ENCODE results near the gene PEX1.
"Not testable (repeated sequence)": the region's sequence is repeated elsewhere in the genome, so short reads cannot be mapped to it uniquely, and the experiment has no call there.

The PEX1 gene
- total RNA-seq, result 7.1 to 31.6 (median 18.2) reads per million in 17 experiments

DNA sequence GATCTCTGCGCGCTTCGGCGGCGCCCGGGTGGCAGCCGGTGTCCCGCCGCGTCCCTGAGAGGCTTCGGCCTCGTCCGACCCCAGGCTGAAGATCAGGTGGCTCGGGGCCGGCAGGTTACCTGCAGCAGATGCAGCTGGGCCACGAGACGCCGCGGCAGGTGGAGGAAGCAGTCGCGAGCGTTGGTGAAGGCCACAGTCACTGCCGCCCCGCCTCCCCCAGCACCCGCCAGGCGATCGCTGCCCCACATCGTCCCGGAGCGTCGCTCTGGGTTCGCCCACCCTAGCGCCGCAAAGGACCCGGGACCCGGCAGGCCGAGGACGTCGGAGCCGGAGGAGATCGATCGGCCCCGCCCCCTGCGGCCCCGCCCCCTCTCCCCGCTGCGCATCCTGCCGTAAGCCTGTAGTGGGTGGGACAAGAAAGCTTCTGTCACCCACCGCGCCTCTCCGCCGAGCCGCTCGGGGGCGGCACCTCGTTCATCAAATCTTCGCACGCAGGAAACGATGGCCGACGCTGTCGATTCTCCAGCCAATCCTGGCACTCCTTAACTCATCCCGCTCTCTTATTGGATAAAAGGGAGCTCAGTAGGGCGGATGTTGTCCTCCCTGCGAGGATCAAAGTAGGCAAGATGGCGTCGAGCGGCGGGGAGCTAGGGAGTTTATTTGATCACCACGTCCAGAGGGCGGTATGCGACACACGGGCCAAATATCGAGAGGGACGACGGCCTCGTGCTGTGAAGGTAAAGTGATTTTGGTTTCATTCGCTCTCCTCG lies at the start of gene PEX1, which contains the start of gene RBM48:
TSS of gene PEX1 (minus strand) at position 333 of the 770 bp plus-strand sequence. CDS start at position 248, 85 bp downstream.
TSS of gene RBM48 (plus strand) at position 608 of the 770 bp plus-strand sequence. CDS start at position 627, 19 bp downstream.
- peak; percentile 98 to 99 (median 98) for DNase-seq

DNA sequence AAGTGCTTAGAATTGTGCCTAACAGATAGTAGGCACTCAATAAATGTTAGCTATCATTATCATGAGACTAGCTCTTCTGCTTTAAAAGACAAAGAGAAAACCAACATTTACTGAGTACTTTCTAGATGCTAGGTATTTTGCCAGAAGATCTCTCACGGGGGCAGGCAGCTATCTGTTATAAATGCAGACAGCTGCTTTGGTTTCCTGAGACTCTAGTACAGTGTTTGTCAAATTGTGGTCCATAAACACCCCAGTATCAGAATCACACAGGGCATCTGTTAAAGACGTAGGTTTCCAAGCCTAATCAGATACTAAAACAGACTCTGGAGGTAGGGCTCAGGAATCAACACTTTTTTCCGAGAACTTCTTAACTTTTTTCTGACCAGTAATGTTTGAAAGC lies 48.0 kb upstream of the PEX1 start:
- no peak for DNase-seq

DNA sequence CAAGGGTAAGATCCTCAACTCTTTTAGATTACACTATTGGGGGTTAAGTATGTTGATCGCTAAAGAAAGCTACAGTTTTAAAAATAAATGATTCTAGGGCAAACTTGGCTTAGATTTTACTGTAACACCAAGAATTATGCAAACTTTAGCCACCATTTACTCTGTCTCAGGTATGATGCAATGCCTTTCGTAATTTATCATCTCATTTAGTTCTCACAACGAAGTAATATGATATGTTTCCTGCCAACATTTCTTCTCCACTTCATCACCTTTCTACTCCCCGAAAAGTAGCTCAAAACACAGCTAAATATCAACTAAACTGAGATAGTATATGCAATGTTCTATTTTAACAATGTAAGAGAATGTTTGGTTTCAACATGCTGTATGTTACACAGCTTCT lies 40.8 kb upstream of the PEX1 start:
- DNase-seq, result no peak

DNA sequence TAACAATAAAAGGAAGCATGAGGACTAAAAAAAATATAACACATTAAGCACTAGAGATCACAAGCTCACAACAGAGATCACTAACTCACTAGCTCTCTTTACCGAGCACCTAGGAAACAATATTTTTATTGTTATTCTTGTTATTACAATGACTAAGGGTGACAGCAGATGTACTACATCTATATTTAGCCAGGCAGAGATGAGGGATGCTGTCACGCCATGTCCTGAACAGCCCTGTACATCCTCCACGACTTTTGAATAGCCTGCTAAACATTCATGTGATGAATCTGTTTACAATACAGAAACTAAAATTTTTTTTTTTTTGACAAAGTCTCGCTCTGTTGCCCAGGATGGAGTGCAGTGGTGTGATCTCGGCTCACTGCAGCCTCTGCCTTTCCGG lies 39.1 kb upstream of the PEX1 start:
- no peak for DNase-seq

DNA sequence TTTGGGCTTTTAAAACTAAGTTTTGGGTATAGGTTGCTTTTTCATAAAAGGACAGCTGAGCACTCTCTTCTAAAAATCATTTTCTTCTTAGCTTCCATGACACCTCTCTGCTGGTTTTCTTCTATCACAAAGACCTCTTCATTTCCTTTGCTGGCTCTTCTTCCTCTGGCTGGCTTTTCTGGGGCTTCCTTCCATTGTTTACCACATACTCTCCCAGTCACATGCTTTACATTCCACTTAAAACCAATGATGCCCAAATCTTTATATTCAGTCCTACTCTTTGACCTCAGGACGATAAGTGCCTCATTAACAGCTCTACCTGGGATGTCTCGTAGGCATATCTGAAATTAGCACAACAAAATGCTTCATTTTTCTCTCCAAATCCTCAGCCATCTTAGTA lies 35.0 kb upstream of the PEX1 start:
- no peak for DNase-seq

DNA sequence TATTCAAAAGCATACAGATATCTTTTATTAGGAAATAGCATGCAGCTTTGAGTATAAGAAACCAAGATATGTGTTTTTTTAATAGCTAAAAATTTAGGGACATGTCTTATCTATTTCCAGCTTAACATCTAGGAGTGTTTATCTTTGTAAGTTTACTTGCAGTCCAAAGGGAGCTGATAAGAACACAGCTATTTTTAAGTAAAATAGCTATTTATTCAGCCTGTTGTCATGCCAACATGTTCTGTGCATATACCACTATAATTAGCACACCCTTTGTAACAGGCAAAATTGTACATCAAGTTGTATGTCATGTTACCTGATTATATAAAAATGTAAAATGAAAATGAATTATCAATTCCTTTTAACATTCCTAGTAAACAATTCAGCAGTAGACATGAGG lies 32.3 kb upstream of the PEX1 start:
- DNase-seq, result no peak

DNA sequence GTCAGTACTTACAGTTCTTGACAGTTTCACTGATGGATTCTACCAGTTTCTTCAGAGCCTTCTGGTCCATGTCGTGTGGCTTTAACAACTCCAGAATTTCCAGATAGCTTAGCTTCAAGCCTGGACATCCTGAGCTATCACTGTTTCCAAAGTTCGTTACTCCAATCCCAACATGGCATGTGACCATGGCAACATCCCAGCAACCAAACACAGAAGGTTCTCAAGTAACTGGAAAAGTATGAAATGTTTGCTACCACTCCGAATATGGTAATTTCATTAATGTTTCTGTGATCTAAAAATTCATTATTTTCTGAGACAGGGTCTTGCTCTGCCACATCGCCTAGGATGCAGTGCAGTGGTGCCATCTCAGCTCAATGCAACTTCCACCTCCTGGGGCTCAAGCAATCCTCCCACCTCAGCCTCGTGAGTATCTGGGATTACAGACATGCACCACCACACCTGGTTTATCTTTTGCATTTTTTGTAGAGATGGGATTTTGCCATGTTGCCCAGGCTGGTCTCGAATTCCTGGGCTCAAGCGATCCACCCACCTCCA lies 29.6 kb upstream of the PEX1 start:
- no peak for DNase-seq

DNA sequence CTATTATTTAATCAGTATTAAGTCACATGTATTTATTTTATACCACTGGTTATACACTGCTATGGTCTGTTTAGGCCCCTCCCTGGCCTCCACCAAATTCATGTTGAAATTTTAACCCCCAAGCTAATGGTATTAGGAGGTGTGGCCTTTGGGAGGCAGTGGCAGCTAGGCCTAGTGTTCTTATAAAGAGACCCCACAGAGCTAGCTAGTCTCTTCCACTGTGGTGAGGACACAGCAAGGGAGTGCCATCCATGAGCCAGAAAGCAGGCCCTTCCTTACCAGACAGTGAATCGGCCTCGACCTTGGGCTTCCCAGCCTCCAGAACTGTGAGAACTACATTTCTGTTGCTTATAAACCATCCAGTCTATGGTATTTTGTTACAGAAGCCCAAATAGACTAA lies 28.9 kb upstream of the PEX1 start:
- DNase-seq, result no peak

DNA sequence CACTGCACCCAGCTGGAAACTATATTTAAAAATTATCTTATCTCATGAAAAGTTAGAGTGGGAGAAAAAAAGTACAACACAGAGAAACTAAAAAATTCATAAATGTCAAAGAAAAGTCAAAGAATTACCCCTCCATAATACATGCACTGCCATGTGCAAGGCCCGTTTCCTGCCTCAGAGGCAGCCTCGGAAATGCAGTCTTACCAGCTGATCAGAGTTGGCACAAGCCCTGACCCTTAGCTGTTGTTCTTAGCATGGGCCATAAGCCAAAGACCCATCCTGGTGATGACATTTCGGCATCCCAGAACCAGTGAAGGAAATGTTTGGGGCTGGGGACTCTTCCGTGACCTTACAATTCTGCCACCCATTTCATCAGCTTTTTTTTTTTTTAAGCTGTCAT lies 21.9 kb upstream of the PEX1 start:
- no peak for DNase-seq

DNA sequence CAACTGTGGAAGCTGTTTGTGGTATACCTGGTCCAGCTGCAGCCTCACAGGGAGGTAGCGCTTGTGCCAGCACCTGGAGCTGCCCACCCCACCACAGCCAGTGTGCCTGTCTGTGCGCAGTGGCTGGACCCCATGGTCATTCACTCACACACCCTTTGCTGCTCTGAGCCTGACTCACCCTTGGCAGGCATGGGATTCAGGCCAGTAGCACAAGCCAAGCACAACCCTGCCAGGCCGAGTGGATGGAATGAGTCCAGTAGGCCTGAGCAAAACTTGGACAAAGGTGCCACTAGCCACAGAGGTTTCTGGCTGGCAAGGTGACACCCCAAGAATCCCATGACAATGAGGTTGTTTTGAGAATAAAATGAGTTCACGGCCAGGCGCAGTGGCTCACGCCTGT lies 19.3 kb upstream of the PEX1 start:
- no peak for DNase-seq

DNA sequence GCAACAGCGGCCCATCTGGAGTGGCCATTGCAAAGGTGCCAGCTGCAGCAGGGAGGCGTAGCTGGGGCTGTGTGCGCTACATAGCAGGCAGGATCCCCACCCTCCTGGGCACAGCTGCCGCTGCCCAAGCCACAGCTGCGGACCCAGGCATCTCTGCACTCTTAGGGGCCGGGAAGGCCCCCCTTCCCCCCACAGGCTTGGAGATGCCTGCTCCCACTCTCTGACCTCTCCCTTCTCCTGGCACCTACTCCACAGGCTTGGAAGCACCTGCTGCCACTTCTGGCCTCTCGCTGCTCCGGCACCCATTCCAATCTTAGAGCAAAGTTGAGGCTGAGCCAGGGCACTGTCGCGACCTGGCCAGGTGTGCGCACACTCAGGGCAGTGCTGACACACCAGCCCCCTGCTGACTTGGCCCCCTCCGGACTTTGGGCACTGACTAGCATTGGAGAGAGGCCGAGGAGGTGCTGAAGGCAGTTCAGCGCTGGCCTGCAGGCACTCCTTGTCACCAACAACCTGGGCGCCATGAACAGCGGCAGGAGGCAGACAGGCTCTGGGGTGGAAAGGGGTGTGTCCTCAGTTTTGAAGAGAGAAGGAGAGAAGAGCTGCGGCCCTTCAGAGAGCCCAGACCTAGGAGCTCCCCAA lies 18.7 kb upstream of the PEX1 start:
- DNase-seq, result no peak

DNA sequence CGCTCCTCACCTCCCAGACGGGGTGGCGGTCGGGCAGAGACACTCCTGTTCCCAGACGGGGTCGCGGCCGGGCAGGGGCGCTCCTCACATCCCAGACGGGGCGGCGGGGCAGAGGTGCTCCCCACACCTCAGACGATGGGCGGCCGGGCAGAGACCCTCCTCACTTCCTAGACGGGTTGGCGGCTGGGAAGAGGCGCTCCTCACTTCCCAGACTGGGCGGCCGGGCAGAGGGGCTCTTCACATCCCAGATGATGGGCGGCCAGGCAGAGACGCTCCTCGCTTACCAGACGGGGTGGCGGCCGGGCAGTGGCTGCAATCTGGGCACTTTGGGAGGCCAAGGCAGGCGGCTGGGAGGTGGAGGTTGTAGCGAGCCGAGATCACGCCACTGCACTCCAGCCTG lies 16.8 kb upstream of the PEX1 start:
- DNase-seq, result not testable (repeated sequence)

DNA sequence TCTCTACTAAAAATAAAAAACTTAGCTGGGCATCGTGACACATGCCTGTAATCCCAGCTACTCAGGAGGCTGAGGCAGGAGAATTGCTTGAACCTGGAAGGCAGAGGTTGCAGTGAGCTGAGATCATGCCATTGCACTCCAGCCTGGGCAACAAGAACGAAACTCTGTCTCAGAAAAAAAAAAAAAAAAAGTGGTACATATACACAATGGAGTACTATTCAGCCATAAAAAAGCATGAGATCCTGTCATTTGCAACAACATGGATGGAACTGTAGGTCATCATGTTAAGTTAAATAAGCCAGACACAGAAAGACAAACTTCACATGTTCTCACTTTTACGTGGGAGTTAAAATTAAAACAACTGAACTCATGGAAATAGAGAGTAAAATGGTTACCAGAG lies 15.2 kb upstream of the PEX1 start:
- not testable (repeated sequence) for DNase-seq

DNA sequence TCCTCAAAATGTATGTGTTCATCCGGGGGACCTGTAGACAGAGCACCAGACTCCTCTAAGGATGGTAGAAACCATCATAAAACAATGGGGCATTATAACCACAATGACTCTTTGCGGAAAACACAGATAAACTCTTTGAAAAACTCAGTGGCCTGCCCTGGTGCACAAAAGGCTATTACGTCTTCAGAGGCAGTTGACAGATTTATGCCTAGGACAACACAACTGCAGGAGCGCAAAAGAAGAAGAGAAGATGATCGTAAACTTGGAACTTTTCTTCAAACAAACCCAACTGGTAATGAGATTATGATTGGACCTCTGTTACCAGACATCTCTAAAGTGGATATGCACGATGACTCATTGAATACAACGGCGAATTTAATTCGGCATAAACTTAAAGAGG lies 6.3 kb upstream of the PEX1 start:
- no peak for DNase-seq

DNA sequence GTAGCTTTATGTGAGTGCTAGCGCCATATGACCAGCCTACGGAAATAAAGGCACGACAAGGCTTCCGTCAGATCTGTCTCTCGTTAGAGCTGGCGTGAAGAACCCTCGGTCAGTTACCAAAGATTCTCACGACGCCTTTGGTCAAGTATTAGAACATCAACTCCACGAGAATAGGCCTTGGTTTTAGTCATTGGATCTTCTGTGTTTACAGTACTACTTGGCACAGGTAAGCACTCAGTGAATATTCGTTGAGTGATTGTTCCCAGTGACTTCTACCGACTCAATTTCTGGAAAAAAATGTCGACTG lies 591 bp upstream of the PEX1 start:
- no peak for DNase-seq

DNA sequence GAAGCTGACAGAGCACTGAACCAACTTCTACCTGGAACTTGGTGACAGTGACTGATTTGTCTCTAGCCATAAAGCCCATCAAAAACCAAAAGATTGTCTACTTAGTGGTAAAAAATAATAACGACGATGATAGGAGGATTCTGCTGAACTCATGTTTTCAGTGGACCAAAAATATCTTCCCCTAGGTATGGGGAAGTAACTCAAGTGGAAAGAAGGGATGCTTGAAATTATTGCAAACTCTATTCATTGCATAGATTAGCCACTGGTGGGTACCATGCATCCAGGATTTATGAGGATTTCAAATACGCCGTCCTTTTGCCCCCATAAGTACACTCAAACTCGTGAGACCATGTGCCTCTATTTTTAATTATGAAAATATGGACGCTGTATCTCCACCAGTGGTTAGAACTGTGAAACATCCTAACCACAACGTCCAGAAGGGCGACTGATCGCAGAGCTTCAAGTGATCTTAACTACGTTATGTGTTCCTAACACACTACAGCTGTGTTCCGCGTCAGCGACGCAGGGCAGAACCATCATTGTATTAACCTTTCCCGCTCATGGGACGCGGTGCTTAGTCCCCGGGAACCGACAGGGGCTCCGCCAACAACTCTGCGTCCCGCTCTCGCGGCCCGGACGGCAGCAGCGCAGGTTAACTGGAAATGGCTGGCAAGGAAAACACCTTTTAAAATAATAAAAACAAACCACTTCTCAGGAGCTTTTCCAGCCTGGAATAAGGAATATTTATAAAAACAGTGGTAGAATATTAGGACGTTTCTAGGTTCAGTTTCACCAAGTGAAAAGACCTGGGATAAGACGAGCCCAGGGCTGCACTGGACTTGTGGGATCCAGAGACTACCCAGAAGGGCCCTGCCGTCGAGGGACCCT lies 776 bp downstream of the PEX1 start:
- DNase-seq, result peak; percentile 32 to 56 (median 44)

DNA sequence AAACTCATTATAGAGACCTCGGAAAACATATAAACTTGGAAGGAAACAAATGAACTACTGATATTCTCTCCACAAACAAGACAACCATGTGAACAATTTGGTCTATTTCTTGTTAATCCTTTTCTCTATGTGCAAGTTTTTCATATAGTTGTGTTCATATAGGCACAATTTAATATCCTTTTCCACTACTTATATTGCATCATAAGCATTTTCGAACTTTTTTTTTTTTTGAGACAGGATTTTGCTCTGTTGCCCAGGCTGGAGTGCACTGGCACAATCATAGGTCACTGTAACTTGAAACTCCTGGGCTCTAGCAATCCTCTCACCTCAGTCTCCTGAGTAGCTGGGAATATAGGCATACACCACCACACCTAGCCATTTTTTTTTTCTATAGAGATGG lies 5.2 kb downstream of the PEX1 start:
- DNase-seq, result no peak

DNA sequence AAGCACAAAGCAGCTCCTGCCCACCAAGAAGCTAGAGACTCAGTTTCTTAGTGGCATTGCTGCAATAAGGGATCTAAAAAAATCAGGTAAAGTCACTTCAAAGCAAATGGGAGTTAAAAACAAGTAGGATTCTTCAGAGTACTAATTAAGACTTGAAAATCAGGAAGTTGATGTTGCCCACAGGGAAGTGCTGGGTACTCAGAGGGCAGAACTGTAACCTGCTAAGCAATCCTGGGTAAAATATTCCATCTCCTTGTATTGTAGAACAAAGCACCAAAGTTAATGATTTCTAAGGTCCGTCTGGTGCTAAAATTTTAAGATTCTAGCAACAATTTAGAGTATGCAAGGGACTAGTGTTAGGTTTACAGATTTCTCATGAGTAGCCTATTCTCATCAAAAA lies 8.3 kb downstream of the PEX1 start:
- DNase-seq, result peak in 3 of 4 experiments; percentile 14 to 32 (median 20)

DNA sequence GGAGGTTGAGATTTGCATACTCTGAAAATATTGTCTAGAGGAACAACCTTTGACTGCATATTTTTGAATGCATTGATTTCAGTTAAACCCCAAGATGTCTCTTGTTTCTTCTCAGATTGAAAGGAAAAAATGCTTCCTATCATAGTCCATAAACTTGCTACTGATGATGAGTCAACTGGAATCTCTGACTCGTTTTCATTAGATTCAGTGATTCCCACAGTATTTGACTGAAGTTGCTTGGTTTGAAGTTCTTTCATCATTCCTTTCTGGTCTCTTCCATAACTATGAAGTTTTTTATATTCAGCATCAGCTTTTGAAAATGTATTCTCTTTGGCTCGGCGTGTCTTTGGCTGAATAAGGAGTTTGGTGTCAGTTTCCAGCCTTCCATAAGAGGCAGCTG lies 10.7 kb downstream of the PEX1 start:
- DNase-seq, result no peak

DNA sequence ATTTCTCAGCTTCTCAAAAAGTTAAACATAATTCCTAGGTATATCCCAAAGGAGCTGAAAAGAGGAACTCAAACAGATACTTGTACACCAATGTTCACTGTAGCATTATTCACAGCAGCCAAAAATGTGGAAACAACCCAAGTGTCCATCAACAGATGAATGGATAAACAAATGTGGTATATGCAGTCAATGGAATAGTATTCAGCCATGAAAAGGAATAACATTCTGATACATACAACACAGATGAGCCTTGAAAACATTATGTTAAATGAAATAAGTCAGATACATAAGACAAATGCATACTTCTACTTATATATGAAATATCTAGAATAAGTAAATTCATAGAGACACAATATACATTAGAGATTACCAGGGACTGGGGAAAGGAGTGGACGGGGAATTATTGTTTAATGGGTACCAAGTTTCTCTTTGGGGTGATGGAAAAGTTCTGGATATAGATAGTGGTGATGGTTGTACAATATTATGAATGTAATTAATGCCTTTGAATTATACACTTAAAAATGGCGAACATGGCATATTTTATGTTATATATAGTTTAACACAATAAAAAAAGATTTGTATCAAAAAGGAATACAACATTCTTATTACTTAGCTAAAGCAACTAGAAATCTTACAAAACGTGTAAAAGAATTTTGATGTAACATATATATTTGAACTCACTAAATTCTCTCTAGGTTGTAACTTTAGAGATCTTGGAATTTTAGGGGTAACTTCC lies 15.0 kb downstream of the PEX1 start:
- DNase-seq, result no peak

DNA sequence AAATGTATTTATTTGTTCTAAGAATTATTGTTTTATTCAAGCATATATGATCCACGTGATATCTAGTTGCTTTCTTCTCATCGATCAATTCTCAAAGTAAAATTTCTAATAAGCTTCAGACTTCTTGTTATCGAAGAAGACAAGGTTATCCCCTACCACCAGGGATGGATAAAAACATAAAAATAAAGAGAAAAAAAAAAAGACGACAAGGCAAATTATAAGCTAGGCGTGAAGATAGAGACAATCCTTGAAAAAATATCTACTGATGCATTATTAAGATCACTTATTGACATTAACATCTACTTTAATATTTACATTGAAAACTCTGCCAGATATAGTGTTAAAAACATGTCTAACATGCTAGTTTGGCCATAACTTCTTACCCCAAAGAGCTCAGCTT lies 19.4 kb downstream of the PEX1 start:
- no peak for DNase-seq

DNA sequence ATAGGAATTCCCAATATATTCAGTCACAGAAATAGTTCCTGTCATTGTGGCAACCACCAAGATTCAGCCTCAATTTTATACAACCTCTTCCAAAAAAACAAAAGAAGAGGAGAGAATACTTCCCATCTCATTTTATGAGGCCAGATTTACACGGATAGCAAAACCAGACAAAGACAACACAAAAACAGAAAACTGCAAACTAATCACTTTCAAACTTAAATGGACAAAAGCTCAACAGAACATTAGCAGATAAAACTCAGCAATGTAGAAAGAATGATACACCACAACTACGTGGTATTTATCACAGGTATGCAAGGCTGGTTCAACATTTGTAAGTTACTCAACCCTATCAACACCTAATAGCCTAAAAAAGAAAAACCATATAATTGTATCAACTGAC lies 22.0 kb downstream of the PEX1 start:
- DNase-seq, result no peak
